HepG2 (cell line): ENCODE data around the gene RB1. TPM values are rescaled to one million over a fixed set of nuclear protein-coding genes. Genes with fewer than 3 reads are reported as not detected.
"Not testable (repeated sequence)": the region's sequence is repeated elsewhere in the genome, so short reads cannot be mapped to it uniquely, and the experiment has no call there.

Experiments used
- ATAC-seq: fragments of 200-7000 bp; cut with Tn5 transposase; 3 replicates; pipeline ENCODE4 v1.9.1; 2020; ENCODE audit warnings: mild to moderate bottlenecking, moderate library complexity
- BruUV-seq: library from RNA; stranded (reverse); fragments of 400-500 nt; replicated peaks from 2 replicates; lab custom pipeline; 2021; lab: Mats Ljungman, UMichigan
- CTCF ChIA-PET: fragments of 300-600 bp; formaldehyde crosslinking; extraction: SDS; loops from one replicate; lab custom pipeline; 2021; ENCODE audit warnings: low total read pairs, inconsistent platforms, low intra/inter-chr PET ratio; lab: Yijun Ruan, JAX
- POLR2A ChIA-PET: fragments of 350-600 bp; sonication (Branson Sonifier 250); formaldehyde crosslinking; loops from one replicate; lab custom pipeline; 2020; ENCODE audit warnings: antibody characterized with exemption, inconsistent platforms; lab: Yijun Ruan, JAX
- DNase-seq: peaks from one replicate; pipeline ENCODE4 v3.0.0-alpha.2; 2015; ENCODE audit warnings: low spot score
- FAIRE-seq: peaks from 3 replicates; lab custom pipeline; 2011; peaks lifted over from hg19 to GRCh38; lab: Jason Lieb, UNC
- H2AFZ ChIP-seq: one replicate; pipeline ENCODE4 v1.6.1; 2011; ENCODE audit warnings: low read length, inconsistent platforms
- H3K27ac ChIP-seq: fragments of 300-600 bp; 3 replicates; pipeline ENCODE4 v1.8.0; 2011; ENCODE audit warnings: mixed run types, mild to moderate bottlenecking, mixed read lengths, low read length, inconsistent platforms; ENCODE audit not compliant: insufficient read depth; ENCODE audit errors: extremely low read length
- H3K27me3 ChIP-seq, 2 experiments: fragments of 200-600 bp in 1 of 2; 2 replicates in 1 of 2; 3 replicates in 1 of 2; pipeline versions ENCODE4 v1.6.0 to v1.8.0; 2011; ENCODE audit warnings: low read length in 2 of 2, mild to moderate bottlenecking in 2 of 2, moderate library complexity in 2 of 2, inconsistent platforms in 1 of 2; ENCODE audit not compliant: insufficient read depth in 2 of 2, control insufficient read depth in 1 of 2
- H3K36me3 ChIP-seq, 2 experiments: fragments of 200-600 bp in 1 of 2; replicated peaks in 1 of 2; 2 replicates in 1 of 2; 3 replicates in 1 of 2; pipeline versions ENCODE4 v1.5.1 to v1.8.0; 2011; ENCODE audit warnings: low read length in 2 of 2, inconsistent platforms in 1 of 2; ENCODE audit not compliant: insufficient read depth in 2 of 2, control insufficient read depth in 1 of 2
- H3K4me1 ChIP-seq: 2 replicates; pipeline ENCODE4 v1.5.1; 2012; ENCODE audit warnings: low read length, inconsistent platforms; ENCODE audit not compliant: insufficient read depth
- H3K4me2 ChIP-seq: 2 replicates; pipeline ENCODE4 v1.6.0; 2011; ENCODE audit warnings: low read depth, low read length, inconsistent platforms
- H3K4me3 ChIP-seq, 3 experiments: fragments of 200-600 bp in 1 of 3; sonication (generic), shearing (Covaris generic) in 1 of 3; replicated peaks in 1 of 3; 2 replicates each; pipeline ENCODE4 v1.5.1; 2011 to 2016; ENCODE audit warnings: low read length in 3 of 3, inconsistent platforms in 2 of 3, low read depth in 2 of 3, mild to moderate bottlenecking in 2 of 3, control low read depth in 1 of 3, mixed read lengths in 1 of 3; ENCODE audit not compliant: insufficient read depth in 1 of 3
- H3K79me2 ChIP-seq: one replicate; pipeline ENCODE4 v1.6.1; 2011; ENCODE audit warnings: low read length, inconsistent platforms; ENCODE audit not compliant: insufficient read depth
- H3K9ac ChIP-seq: 2 replicates; pipeline ENCODE4 v1.6.0; 2011; ENCODE audit warnings: mild to moderate bottlenecking, low read depth, low read length, inconsistent platforms; ENCODE audit not compliant: insufficient read depth
- H3K9me3 ChIP-seq: 2 replicates; pipeline ENCODE4 v1.5.1; 2012; ENCODE audit warnings: mild to moderate bottlenecking, low read length
- H4K20me1 ChIP-seq: 2 replicates; pipeline ENCODE4 v1.6.0; 2011; ENCODE audit warnings: inconsistent platforms, mild to moderate bottlenecking, low read length, moderate library complexity; ENCODE audit not compliant: insufficient read depth
- ATF7-NPFF ChIP-seq: sonication (generic); formaldehyde crosslinking; IDR thresholded peaks from 2 replicates; pipeline ENCODE4 v1.8.1; 2023; ENCODE audit warnings: mild to moderate bottlenecking, low read depth, missing genetic modification reagents, moderate library complexity
- CBX1 ChIP-seq: IDR thresholded peaks from one replicate; pipeline ENCODE4 v1.6.1; 2016; ENCODE audit warnings: antibody characterized with exemption, low read depth
- HHEX ChIP-seq: IDR thresholded peaks from 2 replicates; pipeline ENCODE4 v1.6.1; 2016; ENCODE audit warnings: control low read depth
- HNRNPL ChIP-seq: fragments of 200-400 bp; formaldehyde crosslinking; IDR thresholded peaks from 2 replicates; pipeline ENCODE4 v1.6.1; 2017; ENCODE audit warnings: mild to moderate bottlenecking, low read depth, low read length
- KMT2B ChIP-seq: IDR thresholded peaks from 2 replicates; pipeline ENCODE4 v1.6.1; 2016; ENCODE audit warnings: missing genetic modification reagents, missing compliant biosample characterization
- PHF8 ChIP-seq: sonication (generic); formaldehyde crosslinking; IDR thresholded peaks from 2 replicates; pipeline ENCODE4 v1.5.0; 2020; ENCODE audit warnings: missing genetic modification reagents
- RNF2 ChIP-seq: fragments of 450-650 bp; conservative IDR thresholded peaks from 2 replicates; pipeline ENCODE4 v1.6.1; 2016; ENCODE audit warnings: low read depth
- SATB2 ChIP-seq: sonication (generic); formaldehyde crosslinking; IDR thresholded peaks from 2 replicates; pipeline ENCODE4 v1.5.0; 2020; ENCODE audit warnings: missing genetic modification reagents
- ZNF292 ChIP-seq: sonication (generic); formaldehyde crosslinking; IDR thresholded peaks from 2 replicates; pipeline ENCODE4 v1.8.1; 2022; ENCODE audit warnings: mild to moderate bottlenecking, low read depth, missing genetic modification reagents, borderline replicate concordance
- ZNF329 ChIP-seq: sonication (generic); formaldehyde crosslinking; IDR thresholded peaks from 2 replicates; pipeline ENCODE4 v1.9.0; 2021; ENCODE audit warnings: low read depth, mild to moderate bottlenecking, missing genetic modification reagents
- ZNF629 ChIP-seq: sonication (generic); formaldehyde crosslinking; conservative IDR thresholded peaks from 2 replicates; pipeline ENCODE4 v1.5.0; 2020; ENCODE audit warnings: missing genetic modification reagents
- ZZZ3 ChIP-seq: sonication (generic); formaldehyde crosslinking; IDR thresholded peaks from 2 replicates; pipeline ENCODE4 v1.4.0; 2020; ENCODE audit warnings: missing genetic modification reagents, mild to moderate bottlenecking, borderline replicate concordance
- WGBS: methylation state at CpG from one replicate; pipeline ENCODE4 v1.1.6; 2017; ENCODE audit warnings: low lambda C conversion rate; 5-methylcytosine and 5-hydroxymethylcytosine counted together
- in situ Hi-C: cut with HindIII; loops from 2 replicates; pipeline ENCODE4 v1.10.0; 2017; ENCODE audit warnings: low pct_unique_long_range_greater_than_20kb; ENCODE audit not compliant: extremely low pct_ligation_motif_present
- intact Hi-C: fragments of 100-400 bp; cut with micrococcal nuclease; formaldehyde crosslinking; loops from one replicate; pipeline ENCODE4 v1.10.0; 2022; ENCODE audit not compliant: unreplicated experiment
- polyA plus RNA-seq, 8 experiments: library from polyadenylated mRNA; depleted of rRNA in 3 of 8; stranded (reverse) in 7 of 8; unstranded in 1 of 8; fragments of >200 nt; fragmentation: Illumina TruSeq in 4 of 8; extraction: Trizol in 4 of 8; gene quantifications; 2 replicates each; pipeline versions ENCODE4 v1.2.1 to v1.2.3, GENCODE V29; 2011 to 2016; ENCODE audit warnings: low read depth in 4 of 8, missing spikeins in 1 of 8, mixed read lengths in 1 of 8; ENCODE audit not compliant: insufficient read depth in 1 of 8
- total RNA-seq, 5 experiments: library from RNA; depleted of rRNA; stranded (reverse); fragments of >200 nt; fragmentation: Illumina TruSeq; extraction: Trizol; gene quantifications; 2 replicates each; pipeline ENCODE4 v1.2.3, GENCODE V29; 2016; ENCODE audit warnings: low read depth in 1 of 5
- TF ChIP-seq, protein P1 (sequence below): sonication (generic); formaldehyde crosslinking; IDR thresholded peaks from 2 replicates; pipeline ENCODE4 v1.5.0; 2020; ENCODE audit warnings: mild to moderate bottlenecking, missing genetic modification reagents, borderline replicate concordance
- TF ChIP-seq, protein P2 (sequence below): sonication (generic); formaldehyde crosslinking; conservative IDR thresholded peaks from 2 replicates; pipeline ENCODE4 v1.4.0; 2020; ENCODE audit warnings: mild to moderate bottlenecking, missing genetic modification reagents, moderate library complexity

RB1 gene
- total and polyA plus RNA-seq, 2 of the 13 experiments (the other 11 are each of a cell fraction or from before 2014, with no cell fraction given) = 15.6 to 23.7 TPM

- H3K79me2 ChIP-seq, intact Hi-C loops, CTCF ChIA-PET, H3K4me3 ChIP-seq, H3K9ac ChIP-seq, H2AFZ ChIP-seq, H3K4me2 ChIP-seq, H3K4me1 ChIP-seq, H3K27ac ChIP-seq, in situ Hi-C loops, BruUV-seq, H4K20me1 ChIP-seq, H3K27me3 ChIP-seq, ATAC-seq, DNase-seq, POLR2A ChIA-PET, FAIRE-seq: not testable (repeated sequence)
- Histone ChIP-seq H3K36me3 (peaks cover under 1 to 12% of the 10 kb centered on the region in 2 experiments; a peak in 2 of 5 replicates), H3K9me3 (peaks cover 16% of the 10 kb centered on the region; the same call in 1 of the 2 replicates)
- WGBS = 100% methylated on average over 2 of the region's 2 CpGs
These were observed 52.0 kb downstream of the RB1 start for GRCh38 chr13:48355524-48355923.

- Histone ChIP-seq H3K27ac (no peak overlapping the region), H3K36me3 (0 out of 5 replicates have a peak, but pooled peaks cover 0 to 5% of the 10 kb centered on the region in 2 experiments), H3K4me3 (no peak overlapping the region), H2AFZ (no peak overlapping the region), H3K79me2 (no peaks in the 10 kb centered on the region), H3K9me3 (peaks cover 16% of the 10 kb centered on the region; the same call in 1 of the 2 replicates), H3K4me1 (no peaks in the 10 kb centered on the region), H3K4me2 (no peak overlapping the region), H3K27me3 (no peaks in the 10 kb centered on the region), H3K9ac (no peak overlapping the region), H4K20me1 (no peaks in the 10 kb centered on the region)
- ATAC-seq = no peak
- BruUV-seq = no TSS peak
- POLR2A ChIA-PET = no interaction called here
- 63% methylated on average over 3 of the region's 3 CpGs for WGBS
- in situ Hi-C loops (no loop called here), intact Hi-C loops (no loop called here)
- FAIRE-seq = no peak
- no peak for DNase-seq
- CTCF ChIA-PET = no interaction called here
- no peak for TF ChIP-seq HNRNPL
- TF ChIP-seq, protein P1, sequence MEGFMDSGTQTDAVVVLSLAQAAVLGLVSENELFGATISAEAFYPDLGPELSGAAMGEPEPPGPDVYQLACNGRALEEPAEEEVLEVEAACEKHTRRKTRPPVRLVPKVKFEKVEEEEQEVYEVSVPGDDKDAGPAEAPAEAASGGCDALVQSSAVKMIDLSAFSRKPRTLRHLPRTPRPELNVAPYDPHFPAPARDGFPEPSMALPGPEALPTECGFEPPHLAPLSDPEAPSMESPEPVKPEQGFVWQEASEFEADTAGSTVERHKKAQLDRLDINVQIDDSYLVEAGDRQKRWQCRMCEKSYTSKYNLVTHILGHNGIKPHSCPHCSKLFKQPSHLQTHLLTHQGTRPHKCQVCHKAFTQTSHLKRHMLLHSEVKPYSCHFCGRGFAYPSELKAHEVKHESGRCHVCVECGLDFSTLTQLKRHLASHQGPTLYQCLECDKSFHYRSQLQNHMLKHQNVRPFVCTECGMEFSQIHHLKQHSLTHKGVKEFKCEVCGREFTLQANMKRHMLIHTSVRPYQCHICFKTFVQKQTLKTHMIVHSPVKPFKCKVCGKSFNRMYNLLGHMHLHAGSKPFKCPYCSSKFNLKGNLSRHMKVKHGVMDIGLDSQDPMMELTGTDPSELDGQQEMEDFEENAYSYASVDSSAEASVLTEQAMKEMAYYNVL = no peak
- no peak for TF ChIP-seq RNF2
- TF ChIP-seq, protein P2, sequence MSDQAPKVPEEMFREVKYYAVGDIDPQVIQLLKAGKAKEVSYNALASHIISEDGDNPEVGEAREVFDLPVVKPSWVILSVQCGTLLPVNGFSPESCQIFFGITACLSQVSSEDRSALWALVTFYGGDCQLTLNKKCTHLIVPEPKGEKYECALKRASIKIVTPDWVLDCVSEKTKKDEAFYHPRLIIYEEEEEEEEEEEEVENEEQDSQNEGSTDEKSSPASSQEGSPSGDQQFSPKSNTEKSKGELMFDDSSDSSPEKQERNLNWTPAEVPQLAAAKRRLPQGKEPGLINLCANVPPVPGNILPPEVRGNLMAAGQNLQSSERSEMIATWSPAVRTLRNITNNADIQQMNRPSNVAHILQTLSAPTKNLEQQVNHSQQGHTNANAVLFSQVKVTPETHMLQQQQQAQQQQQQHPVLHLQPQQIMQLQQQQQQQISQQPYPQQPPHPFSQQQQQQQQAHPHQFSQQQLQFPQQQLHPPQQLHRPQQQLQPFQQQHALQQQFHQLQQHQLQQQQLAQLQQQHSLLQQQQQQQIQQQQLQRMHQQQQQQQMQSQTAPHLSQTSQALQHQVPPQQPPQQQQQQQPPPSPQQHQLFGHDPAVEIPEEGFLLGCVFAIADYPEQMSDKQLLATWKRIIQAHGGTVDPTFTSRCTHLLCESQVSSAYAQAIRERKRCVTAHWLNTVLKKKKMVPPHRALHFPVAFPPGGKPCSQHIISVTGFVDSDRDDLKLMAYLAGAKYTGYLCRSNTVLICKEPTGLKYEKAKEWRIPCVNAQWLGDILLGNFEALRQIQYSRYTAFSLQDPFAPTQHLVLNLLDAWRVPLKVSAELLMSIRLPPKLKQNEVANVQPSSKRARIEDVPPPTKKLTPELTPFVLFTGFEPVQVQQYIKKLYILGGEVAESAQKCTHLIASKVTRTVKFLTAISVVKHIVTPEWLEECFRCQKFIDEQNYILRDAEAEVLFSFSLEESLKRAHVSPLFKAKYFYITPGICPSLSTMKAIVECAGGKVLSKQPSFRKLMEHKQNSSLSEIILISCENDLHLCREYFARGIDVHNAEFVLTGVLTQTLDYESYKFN (CRISPR knock-in tag) = no peak
- TF ChIP-seq SATB2 = no peak
- no peak for TF ChIP-seq ATF7-NPFF (CRISPR knock-in tag)
- TF ChIP-seq KMT2B (CRISPR knock-in tag) = no peak
- no peak for TF ChIP-seq ZNF629
- no peak for TF ChIP-seq CBX1
- no peak for TF ChIP-seq ZNF292 (CRISPR knock-in tag)
- TF ChIP-seq HHEX (CRISPR knock-in tag) = no peak
- no peak for TF ChIP-seq ZZZ3
- TF ChIP-seq PHF8 (CRISPR knock-in tag) = no peak
- no peak for TF ChIP-seq ZNF329
These were observed 53.2 kb downstream of the RB1 start for GRCh38 chr13:48356750-48357149.
